GM23248 (cell line): ENCODE data around the gene TRABD.

ENCODE experiments used
- EZH2 ChIP-seq: fragments of 200-600 bp; sonication (generic); IDR thresholded peaks from 2 replicates; pipeline ENCODE4 v1.6.1; 2018; ENCODE audit warnings: antibody characterized with exemption, mild to moderate bottlenecking; ENCODE audit not compliant: insufficient read depth, poor library complexity, severe bottlenecking
- EZH2phosphoT487 ChIP-seq: fragments of 200-600 bp; sonication (generic); IDR thresholded peaks from 2 replicates; pipeline ENCODE4 v1.6.1; 2018; ENCODE audit warnings: antibody characterized with exemption, moderate library complexity, mild to moderate bottlenecking, low read depth; ENCODE audit not compliant: insufficient read depth

DNA sequence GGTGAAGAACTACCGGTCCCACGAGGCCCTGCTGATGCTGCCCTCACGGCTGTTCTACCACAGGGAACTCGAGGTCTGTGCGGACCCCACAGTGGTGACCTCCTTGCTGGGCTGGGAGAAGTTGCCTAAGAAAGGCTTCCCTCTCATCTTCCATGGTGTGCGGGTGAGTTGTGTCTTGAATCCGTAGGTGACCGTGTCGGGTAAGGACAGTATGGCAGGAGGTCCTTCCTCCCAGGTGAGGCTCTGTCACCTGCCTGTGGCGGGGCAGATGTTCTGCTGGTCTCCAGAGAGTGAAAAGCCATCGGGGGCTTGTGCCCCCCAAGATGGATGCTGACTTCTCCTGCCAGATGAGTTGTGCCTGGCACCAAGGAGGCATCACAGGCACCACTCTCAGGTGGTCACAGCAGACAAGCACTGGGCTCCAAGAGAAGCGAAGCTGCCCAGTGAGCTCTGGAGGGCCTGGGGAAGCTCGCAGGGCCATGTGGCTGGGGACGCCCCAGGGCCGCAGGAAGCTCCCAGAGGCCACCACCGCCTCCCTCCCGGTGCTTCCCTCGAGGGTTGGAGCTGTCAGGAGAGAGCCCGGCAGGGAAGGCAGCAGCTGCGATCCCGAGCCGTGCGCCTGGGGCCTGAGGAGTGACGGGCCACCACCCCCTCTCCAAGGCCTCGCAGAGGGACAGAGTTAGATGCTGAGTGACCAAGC lies 32.5 kb upstream of the TRABD start:
- TF ChIP-seq EZH2 = no peak
- no peak for TF ChIP-seq EZH2phosphoT487
